ENCODE measurements around the gene OR52N5.

DNA sequence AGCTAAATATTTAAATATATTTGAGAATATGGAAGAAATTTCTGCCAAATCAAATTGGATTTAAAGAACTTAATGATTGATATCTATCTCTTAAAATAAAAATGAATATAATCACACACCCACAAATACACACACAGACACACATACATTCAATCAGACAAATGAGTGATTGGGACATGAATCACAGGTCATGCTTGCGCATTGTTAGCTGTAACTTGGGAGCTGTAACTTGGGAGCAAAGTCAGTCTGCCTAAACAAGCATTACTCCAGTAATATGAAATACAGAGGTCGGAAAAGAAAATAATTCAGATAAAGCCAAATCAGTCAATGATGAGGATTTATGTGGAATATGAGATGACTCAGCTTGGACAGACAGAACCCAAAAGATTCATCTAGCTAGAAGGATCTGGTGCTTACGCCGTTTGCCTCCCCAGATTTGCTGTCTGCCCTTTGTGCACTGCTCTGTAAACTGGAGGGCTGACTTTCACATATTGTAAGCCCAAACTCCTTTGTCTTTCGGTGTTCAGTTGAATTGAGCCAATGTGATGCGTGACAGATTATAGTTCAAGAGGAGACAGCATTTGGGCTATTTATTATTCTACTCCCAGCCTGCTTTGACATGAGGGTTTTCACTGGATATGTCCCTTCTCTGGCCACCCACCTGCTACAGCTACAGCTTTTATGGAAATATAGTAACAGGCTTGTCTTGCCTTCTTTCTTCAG is 45.3 kb downstream of the OR52N5 start:
- TF ChIP-seq POLR2A (IDR thresholded peaks at IDR 0.05; ENCODE audit: low read depth, low read length) (no peak), CTCF (IDR thresholded peaks at IDR 0.05; ENCODE audit: extremely low read depth in 1 of 2, insufficient read depth in 1 of 2, low read depth in 1 of 2, low read length in 2 of 2) (no peak), POLR2AphosphoS5 (IDR thresholded peaks at IDR 0.05; ENCODE audit: insufficient read depth, low read depth, low read length) (no peak)
